Left lung (tissue), 10 donors: ENCODE results near the gene MED17. TPM values are rescaled to one million over a fixed set of nuclear protein-coding genes. Genes with fewer than 3 reads are reported as not detected.
"Not testable (repeated sequence)": the region's sequence is repeated elsewhere in the genome, so short reads cannot be mapped to it uniquely, and the experiment has no call there.

Source experiments
- ATAC-seq: fragments of 200-7000 bp; cut with Tn5 transposase; one replicate; pipeline ENCODE4 v1.9.1; 2020; ENCODE audit warnings: moderate library complexity
- DNase-seq, 4 donors: peaks; one replicate each; pipeline ENCODE4 v3.0.0-alpha.2; 2013 to 2020
- H3K27ac ChIP-seq, 2 donors: fragments of 200-600 bp; sonication (generic) in 1 of 2; one replicate each; pipeline versions ENCODE4 v1.5.0 to v1.8.0; 2020 to 2021
- H3K27me3 ChIP-seq, 2 donors: fragments of 200-600 bp; sonication (generic) in 1 of 2; one replicate each; pipeline versions ENCODE4 v1.5.0 to v1.8.0; 2020 to 2021
- H3K36me3 ChIP-seq, 2 donors: fragments of 200-600 bp; sonication (generic) in 1 of 2; one replicate each; pipeline versions ENCODE4 v1.5.0 to v1.8.0; 2020 to 2021
- H3K4me1 ChIP-seq, 2 donors: fragments of 200-600 bp; one replicate each; pipeline ENCODE4 v1.8.0; 2021
- H3K4me3 ChIP-seq, 2 donors: fragments of 200-600 bp; sonication (generic) in 1 of 2; one replicate each; pipeline versions ENCODE4 v1.5.0 to v1.8.0; 2020 to 2021; ENCODE audit warnings: mild to moderate bottlenecking in 1 of 2
- H3K9me3 ChIP-seq, 2 donors: fragments of 200-600 bp; sonication (generic) in 1 of 2; one replicate each; pipeline versions ENCODE4 v1.5.0 to v1.8.0; 2020 to 2021
- intact Hi-C, 2 donors: fragments of 100-400 bp; cut with DNase I; formaldehyde crosslinking; loops; one replicate each; pipeline versions ENCODE4 v1.11.2 to v1.14.2; 2022
- polyA plus RNA-seq, 6 donors: library from polyadenylated mRNA; unstranded; fragments of 120-200 nt; gene quantifications; one replicate each; pipeline ENCODE4 v1.2.1, GENCODE V29; 2013; ENCODE audit not compliant: insufficient read length in 6 of 6
- total RNA-seq, 2 donors: library from RNA; stranded (reverse); fragmentation: NEBNext Ultra II Directional; extraction: Animal tissue kit (Norgen Biotek cat#: 25700); gene quantifications; one replicate each; pipeline ENCODE4 v1.2.1, GENCODE V29; 2021
- TF ChIP-seq, protein P1 (sequence below), 2 donors: fragments of 200-600 bp; sonication (generic) in 1 of 2; IDR thresholded peaks; one replicate each; pipeline versions ENCODE4 v1.5.0 to v1.8.0; 2021; ENCODE audit warnings: antibody characterized with exemption in 2 of 2
- donor health status: DM: no; HTN: yes; CAD: no.
- donor health status: DM: no; HTN: no; CAD: no.

MED17 gene
- total and polyA plus RNA-seq, 8 donors: 26.3 to 46.0 (median 43.5) TPM

GRCh38 chr11:93741094-93741881 lies 42.8 kb upstream of the MED17 start, which contains the start of the genes C11orf54 and TAF1D:
Gene C11orf54 (plus strand): TSS chr11:93741672. CDS start chr11:93747394, 5,722 bp downstream.
Gene TAF1D (minus strand): TSS chr11:93741495. CDS start chr11:93739304, 2,191 bp downstream.
- TF ChIP-seq, protein P1, sequence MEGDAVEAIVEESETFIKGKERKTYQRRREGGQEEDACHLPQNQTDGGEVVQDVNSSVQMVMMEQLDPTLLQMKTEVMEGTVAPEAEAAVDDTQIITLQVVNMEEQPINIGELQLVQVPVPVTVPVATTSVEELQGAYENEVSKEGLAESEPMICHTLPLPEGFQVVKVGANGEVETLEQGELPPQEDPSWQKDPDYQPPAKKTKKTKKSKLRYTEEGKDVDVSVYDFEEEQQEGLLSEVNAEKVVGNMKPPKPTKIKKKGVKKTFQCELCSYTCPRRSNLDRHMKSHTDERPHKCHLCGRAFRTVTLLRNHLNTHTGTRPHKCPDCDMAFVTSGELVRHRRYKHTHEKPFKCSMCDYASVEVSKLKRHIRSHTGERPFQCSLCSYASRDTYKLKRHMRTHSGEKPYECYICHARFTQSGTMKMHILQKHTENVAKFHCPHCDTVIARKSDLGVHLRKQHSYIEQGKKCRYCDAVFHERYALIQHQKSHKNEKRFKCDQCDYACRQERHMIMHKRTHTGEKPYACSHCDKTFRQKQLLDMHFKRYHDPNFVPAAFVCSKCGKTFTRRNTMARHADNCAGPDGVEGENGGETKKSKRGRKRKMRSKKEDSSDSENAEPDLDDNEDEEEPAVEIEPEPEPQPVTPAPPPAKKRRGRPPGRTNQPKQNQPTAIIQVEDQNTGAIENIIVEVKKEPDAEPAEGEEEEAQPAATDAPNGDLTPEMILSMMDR (IDR thresholded peaks at IDR 0.05): no peak
- Histone ChIP-seq H3K27me3 (no peaks in the 10 kb centered on the region), H3K9me3 (no peaks in the 10 kb centered on the region), H3K4me3 (peak within 1 kb of the TSS; percentile 59 to 71), H3K27ac (peak within 1 kb of the TSS; percentile 93 to 94), H3K4me1 (peaks cover 7 to 60% of the 10 kb centered on the region in 2 donors), H3K36me3 (peaks cover 0 to 40% of the 10 kb centered on the region in 2 donors)
- DNase-seq (peak; percentile 97 to 99 (median 98)), ATAC-seq (peak; percentile 94)
- intact Hi-C loops: no loop called here

GRCh38 chr11:93741882-93742226 lies 42.2 kb upstream of the MED17 start:
- Histone ChIP-seq H3K4me1 (peaks cover 7 to 54% of the 10 kb centered on the region in 2 donors), H3K27me3 (no peaks in the 10 kb centered on the region), H3K9me3 (no peaks in the 10 kb centered on the region), H3K36me3 (peaks cover 0 to 35% of the 10 kb centered on the region in 2 donors), H3K27ac (peak overlapping the region; percentile 93 to 94), H3K4me3 (peak overlapping the region; percentile 59 to 71)
- DNase-seq: peak in 2 of 4 donors; percentile 43 to 63
- ATAC-seq: peak; percentile 65
- TF ChIP-seq, protein P1 (IDR thresholded peaks at IDR 0.05): no peak
- intact Hi-C loops: no loop called here

DNA sequence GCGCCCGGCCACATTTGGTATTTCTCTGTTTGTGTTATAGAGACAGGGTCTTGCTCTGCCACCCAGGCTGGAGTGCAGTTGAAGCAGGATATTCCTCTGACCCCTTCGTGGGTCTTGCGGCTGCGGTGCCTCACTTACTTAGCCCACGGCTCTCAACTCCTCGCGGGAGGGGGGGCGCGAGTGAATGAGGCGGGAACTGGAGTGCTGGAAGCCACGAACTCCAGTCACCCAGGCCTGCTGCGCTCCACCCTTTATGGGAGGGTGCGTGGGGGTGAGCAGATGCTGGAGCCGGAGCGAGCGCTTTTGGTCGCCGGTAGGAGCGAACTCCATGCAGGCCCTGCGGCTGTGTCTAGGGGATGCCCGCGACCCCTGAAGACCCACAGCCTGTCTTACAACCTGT lies 40.8 kb upstream of the MED17 start:
- peak in 1 of 4 donors; percentile 78 for DNase-seq
- Histone ChIP-seq H3K9me3 (no peaks in the 10 kb centered on the region), H3K4me3 (no peak overlapping the region), H3K36me3 (peaks cover 0 to 20% of the 10 kb centered on the region in 2 donors), H3K4me1 (peaks cover 7 to 40% of the 10 kb centered on the region in 2 donors), H3K27me3 (no peaks in the 10 kb centered on the region), H3K27ac (no peak overlapping the region)
- TF ChIP-seq, protein P1 (IDR thresholded peaks at IDR 0.05): no peak
- intact Hi-C loops: no loop called here
- no peak for ATAC-seq

DNA sequence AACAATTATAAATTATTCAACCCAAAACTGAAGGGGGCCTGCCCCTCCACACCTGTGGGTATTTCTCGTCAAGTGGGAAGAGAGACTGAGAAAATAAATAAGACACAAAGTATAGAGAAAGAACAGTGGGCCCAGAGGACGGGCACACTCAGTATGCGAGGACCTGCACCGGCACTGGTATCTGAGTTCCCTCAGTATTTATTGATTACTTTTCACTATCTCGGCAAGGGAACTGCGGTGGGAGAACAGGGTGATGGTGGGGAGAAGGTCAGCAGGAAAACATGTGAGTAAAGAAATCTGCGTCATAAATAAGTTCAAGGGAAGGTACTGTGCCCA lies 39.4 kb upstream of the MED17 start:
- peaks cover 0 to 7% of the 10 kb centered on the region in 2 donors for H3K36me3 ChIP-seq
- H3K4me1 ChIP-seq: peaks cover 2 to 26% of the 10 kb centered on the region in 2 donors
- intact Hi-C loops: no loop called here
- H3K9me3 ChIP-seq: no peaks in the 10 kb centered on the region
- ATAC-seq: no peak
- H3K27ac ChIP-seq: no peak overlapping the region
- H3K27me3 ChIP-seq: no peaks in the 10 kb centered on the region
- TF ChIP-seq, protein P1 (IDR thresholded peaks at IDR 0.05): no peak
- no peak for DNase-seq
- H3K4me3 ChIP-seq: no peak overlapping the region

DNA sequence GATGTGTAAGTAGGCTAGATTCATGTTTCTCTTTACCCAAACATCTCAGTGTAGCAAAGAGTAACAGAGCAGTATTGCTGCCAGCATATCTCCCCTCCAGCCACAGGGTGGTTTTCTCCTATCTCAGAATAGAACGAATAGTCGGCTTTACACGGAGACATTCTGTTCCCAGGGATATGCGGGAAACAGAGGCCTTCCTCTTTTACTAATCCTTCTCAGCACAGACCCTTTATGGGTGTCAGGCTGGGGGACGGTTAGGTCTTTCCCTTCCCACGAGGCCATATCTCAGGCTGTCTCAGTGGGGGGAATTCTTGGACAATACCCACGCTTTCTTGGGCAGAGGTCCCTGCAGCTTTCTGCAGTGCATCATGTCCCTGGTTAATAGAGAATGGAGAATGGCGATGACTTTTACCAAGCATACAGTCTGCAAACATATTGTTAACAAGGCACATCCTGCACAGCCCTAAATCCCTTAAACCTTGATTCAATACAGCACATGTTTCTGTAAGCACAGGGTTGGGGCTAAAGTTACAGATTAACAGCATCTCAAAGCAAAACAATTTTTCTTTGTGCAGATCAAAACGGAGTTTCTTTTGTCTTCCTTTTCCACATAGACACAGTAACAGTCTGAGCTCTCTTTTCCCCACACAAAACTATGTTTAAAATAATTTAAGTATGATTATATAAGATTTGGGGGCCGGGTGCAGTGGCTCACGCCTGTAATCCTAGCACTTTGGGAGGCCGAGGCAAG lies 38.9 kb upstream of the MED17 start:
- H3K27ac ChIP-seq, DNase-seq: not testable (repeated sequence)

More for the DNA sequence above, 38.9 kb upstream of the MED17 start:
- ATAC-seq, H3K27me3 ChIP-seq, H3K36me3 ChIP-seq, H3K9me3 ChIP-seq, intact Hi-C loops, H3K4me3 ChIP-seq: not testable (repeated sequence)
- peaks cover 0 to 21% of the 10 kb centered on the region in 2 donors for H3K4me1 ChIP-seq
